HL-60/S4 treated with retinoic acid at 250 ng/mL for 4 days and 3 days (cell line): ENCODE data around the gene NEK10.
"Not testable (repeated sequence)": the region's sequence is repeated elsewhere in the genome, so short reads cannot be mapped to it uniquely, and the experiment has no call there.

ENCODE experiments used
- in situ Hi-C: fragments of 300-500 bp; cut with MboI; formaldehyde crosslinking; loops from 2 replicates; pipeline ENCODE4 v1.7.0; 2022; ENCODE audit warnings: low sequenced_read_pairs

NEK10 gene, protein sequence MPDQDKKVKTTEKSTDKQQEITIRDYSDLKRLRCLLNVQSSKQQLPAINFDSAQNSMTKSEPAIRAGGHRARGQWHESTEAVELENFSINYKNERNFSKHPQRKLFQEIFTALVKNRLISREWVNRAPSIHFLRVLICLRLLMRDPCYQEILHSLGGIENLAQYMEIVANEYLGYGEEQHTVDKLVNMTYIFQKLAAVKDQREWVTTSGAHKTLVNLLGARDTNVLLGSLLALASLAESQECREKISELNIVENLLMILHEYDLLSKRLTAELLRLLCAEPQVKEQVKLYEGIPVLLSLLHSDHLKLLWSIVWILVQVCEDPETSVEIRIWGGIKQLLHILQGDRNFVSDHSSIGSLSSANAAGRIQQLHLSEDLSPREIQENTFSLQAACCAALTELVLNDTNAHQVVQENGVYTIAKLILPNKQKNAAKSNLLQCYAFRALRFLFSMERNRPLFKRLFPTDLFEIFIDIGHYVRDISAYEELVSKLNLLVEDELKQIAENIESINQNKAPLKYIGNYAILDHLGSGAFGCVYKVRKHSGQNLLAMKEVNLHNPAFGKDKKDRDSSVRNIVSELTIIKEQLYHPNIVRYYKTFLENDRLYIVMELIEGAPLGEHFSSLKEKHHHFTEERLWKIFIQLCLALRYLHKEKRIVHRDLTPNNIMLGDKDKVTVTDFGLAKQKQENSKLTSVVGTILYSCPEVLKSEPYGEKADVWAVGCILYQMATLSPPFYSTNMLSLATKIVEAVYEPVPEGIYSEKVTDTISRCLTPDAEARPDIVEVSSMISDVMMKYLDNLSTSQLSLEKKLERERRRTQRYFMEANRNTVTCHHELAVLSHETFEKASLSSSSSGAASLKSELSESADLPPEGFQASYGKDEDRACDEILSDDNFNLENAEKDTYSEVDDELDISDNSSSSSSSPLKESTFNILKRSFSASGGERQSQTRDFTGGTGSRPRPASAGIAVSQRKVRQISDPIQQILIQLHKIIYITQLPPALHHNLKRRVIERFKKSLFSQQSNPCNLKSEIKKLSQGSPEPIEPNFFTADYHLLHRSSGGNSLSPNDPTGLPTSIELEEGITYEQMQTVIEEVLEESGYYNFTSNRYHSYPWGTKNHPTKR

GRCh38 chr3:27368831-27369607 is at the start of gene NEK10:
Gene NEK10, minus strand, starts transcription at chr3:27369383. Its CDS starts 16,501 bp downstream, at chr3:27352882.
- in situ Hi-C loops: no loop called here

DNA sequence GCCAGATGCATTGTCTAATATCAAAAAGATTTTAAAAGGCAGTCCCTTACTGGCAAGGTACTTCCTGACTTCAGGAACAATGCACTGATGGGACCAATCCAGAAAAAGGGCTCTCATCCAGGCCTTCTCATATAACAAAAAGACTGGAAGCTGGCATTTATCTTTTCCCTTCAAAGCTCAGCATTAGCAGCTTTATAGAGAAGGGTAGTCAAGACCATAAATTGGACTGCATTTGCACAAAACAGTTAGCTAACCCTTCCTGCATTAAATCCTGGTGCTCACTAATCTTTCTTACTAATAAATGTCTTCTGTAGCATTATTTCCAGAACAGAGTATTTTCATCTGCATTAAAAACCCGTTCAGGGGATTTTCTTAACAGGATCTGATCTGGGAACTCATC is 46.0 kb upstream of the NEK10 start:
- in situ Hi-C loops: no loop called here

DNA sequence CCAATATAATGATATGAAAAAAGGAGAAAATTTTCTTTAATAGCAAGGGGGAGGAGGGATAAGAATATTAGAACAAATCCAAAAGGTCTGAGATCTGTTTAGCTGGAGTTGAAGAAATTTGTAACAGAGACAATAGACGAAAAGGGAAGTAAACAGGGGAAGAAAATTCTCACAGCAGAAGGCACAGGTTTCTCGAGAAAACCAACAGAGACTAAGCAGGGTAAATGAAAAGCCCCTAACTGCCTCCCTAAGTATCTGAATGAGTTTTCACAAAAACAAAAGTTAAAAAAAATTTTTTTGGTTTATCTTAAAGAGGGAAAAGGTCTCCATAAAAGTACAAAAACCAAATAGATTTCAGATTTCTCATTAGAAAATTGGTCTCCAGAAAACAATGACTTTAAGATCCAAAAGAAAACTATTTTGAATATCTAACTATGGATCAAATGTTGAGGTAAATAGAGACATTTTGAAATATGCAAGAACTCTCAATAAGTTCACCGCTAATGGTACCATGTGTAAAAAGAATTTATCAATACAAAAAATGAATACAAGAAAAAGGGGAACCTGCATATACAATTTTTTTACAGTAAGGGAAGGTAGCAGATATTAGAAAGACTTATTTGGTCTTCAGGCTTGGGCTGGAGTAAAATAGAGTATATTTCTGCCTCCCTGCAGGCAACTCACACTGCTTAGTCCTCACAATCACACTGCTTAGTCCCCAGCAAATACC is 23.9 kb upstream of the NEK10 start:
- in situ Hi-C loops: no loop called here

DNA sequence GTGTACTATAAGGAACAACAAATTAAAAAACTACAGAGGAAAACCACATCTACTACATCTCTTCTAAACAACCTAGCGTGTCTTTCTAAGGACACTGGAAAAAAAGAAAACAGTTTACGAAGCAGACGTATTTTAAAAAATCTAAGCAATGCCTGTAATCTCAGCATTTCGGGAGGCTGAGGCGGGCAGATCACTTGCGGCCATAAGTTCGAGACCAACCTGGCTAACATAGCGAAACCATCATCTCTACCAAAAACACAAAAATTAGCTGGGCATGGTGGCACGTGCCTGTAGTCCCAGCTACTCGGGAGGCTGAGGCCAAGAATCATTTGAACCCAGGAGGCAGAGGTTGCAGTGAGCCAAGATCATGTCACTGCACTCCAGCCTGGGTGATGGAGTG is 23.2 kb upstream of the NEK10 start:
- in situ Hi-C loops: not testable (repeated sequence)

GRCh38 chr3:27391796-27392195 is 22.6 kb upstream of the NEK10 start:
- in situ Hi-C loops: no loop called here

GRCh38 chr3:27387625-27388024 is 18.4 kb upstream of the NEK10 start:
- in situ Hi-C loops: no loop called here

- in situ Hi-C loops: no loop called here
Observed at GRCh38 chr3:27385504-27385903, 16.3 kb upstream of the NEK10 start.

- in situ Hi-C loops: no loop called here
Observed at GRCh38 chr3:27384191-27384590, 15.0 kb upstream of the NEK10 start.

DNA sequence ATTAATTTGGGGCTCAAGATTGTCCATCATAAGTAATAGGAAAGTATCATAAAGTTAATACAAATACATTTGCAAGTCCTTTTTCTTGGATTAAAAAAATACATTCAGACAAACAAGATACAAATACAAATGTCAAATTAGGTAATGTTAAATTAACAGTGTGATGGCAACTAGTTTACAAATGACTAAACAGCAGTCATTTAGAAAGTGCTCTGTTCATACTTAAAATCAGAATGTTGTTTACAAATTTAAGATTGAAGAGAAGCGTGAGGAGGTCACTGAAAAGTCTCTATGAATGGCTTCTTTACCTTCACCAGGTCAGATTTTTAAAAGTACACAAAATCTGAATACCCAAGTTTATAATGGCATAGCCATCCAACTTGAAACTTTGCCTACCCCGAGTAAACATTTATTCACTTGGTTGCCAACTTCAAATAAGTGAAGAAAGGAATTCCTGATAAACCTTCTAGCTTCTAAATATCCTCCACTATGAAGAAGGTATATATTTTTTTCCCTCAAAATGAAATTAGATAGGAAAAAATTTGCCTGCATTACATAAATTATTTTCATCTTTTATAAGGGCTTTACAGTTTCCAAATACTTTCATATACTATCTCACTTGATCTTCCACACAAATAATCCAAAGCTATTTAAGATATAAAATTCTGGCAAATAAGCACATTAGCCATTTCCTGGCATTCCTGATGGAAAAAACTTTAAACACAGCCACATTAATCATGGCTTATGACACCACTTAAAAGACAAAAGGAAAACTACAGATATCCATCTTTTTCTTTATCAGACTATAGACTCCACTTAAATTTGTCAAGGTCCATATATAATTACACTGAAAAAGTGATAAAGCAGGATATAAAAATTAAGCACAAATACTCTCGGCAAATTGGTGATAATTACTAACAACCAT is 11.5 kb upstream of the NEK10 start:
- in situ Hi-C loops: no loop called here

DNA sequence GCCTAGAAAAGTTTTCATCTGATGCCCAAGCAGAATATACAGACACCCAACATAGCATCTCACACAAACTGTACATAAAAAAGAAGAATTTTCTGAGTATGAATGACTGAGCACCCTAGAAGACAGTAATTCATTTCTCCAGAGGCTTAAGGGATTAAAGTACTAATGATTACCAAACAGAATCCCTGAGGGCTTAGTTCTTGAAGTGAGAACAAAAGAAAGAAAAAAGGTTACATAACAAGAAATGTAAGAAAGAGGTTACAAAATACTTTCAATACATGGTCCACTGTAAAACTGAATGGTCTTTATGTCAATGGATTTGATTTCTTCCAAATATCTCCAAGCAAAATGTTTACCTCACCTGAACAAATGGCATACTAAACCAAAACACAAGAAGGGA is 9.1 kb upstream of the NEK10 start:
- in situ Hi-C loops: no loop called here

DNA sequence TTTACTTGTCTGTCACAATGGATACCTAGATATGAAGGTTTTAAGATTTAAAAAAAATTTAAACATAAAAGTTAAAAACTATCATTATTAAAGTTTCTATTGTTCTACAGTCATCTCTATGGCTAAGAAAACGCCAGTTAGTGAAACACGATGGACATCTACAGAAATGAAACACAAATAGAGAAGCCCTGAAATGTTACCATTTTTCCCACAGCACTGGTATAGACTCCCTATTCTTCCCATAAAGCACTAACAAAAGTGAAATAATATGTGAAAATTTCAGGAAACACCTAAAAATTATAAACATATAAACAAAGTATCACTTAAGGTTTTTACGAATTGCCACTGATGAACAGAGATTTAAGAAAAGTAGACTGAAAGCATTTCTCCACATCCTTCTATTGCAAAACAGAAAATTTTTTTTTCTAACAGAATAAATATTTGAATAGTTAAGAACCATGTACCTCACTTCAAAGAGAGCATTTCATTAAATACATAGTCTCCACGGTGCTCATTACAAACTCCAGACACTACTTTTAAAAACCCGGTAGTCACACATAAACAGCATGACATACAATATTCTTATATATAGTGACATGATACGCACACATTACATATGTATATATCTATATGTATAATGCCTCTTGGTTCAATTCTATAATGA is 7.1 kb upstream of the NEK10 start:
- in situ Hi-C loops: no loop called here

DNA sequence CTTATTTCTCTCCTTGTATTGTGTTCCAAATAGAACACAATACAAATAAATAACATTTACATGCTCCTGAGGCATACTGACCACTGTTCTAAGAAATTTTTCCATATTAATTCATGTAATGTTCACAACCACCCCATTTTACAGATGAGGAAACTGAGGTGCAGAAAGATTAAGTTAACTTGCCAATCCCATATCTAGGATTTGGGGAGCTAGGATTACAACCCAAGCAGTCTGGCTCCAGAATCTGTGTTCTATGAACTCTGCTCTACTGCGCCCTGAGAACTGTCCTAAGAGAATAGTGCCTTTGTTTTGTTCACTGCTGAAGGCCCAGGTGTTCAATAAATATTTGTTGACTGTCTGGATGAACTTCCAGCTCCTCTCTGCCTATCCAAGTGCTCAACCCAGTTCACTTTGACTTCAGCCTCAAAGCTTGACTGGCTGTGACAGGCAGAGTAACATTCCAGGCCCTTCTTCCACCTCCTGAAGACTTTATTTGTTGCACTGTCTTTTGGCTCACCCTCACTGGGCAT is 3.1 kb downstream of the NEK10 start:
- in situ Hi-C loops: no loop called here

- in situ Hi-C loops: no loop called here
Observed at GRCh38 chr3:27360113-27361078, 8.8 kb downstream of the NEK10 start.

GRCh38 chr3:27358372-27358771 is 10.8 kb downstream of the NEK10 start:
- in situ Hi-C loops: no loop called here

DNA sequence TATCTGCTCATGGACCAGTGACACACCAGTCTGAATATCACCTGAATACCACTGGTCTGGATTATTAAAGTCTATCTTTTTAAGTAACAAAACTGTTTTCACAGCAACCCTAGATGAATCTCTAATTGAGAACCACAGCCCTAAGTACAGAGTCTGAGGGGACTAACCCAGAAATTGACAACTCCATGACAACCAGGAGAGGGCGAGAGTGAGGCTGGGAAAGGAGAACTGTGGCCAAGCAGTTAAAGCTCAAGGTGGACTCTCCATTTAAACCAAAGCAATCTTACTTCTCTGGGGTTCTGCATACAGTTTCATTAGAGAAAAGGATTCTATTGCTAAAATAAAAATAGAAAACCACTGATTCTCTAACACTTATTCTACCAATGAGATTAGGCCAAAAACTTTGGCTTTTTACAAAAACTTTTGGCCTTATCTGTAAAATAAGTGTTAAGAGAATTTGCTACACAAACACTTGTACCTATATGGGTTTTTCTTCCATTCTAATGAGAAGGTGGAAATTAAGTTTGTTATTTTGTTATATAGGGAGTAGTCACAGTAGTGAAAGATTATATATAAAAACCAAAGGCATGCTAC is 11.4 kb downstream of the NEK10 start:
- in situ Hi-C loops: no loop called here

- in situ Hi-C loops: no loop called here
Observed at GRCh38 chr3:27356976-27357375, 12.2 kb downstream of the NEK10 start.
